HT1080 (cell line): ENCODE results near the gene ZNF280A. TPM values are rescaled to one million over a fixed set of nuclear protein-coding genes. Genes with fewer than 3 reads are reported as not detected.
"Not testable (repeated sequence)": the region's sequence is repeated elsewhere in the genome, so short reads cannot be mapped to it uniquely, and the experiment has no call there.

Experiments
- DNase-seq: peaks from one replicate; pipeline ENCODE4 v3.0.0-alpha.2; 2015; ENCODE audit warnings: low read depth
- total RNA-seq: library from RNA; depleted of rRNA; stranded (reverse); fragments of >200 nt; shearing (Covaris generic); gene quantifications from 2 replicates; pipeline ENCODE4 v1.2.3, GENCODE V29; 2014

ZNF280A gene
- total RNA-seq, 1 experiment from 2014 or later, result 2.6 TPM

DNA sequence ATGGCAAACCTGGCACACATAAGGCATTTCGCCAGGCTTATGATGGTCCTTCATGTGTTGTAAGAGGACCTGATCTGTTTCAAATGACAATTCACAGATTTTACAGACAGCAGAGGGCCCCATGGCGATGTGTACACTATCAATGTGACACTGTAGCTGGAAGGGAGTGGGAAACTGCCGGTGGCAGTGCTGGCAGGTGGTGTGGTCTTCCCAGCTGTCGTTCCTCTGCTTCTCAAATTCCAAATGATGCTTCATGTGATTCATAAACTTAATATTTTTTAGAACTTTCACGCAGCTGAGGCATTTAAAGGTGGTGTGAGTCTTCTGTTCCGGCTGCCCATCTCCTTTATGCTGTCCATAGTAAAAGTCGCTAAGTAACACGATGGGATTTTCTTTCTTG, 5.6 kb downstream of the ZNF280A start:
- not testable (repeated sequence) for DNase-seq

DNA sequence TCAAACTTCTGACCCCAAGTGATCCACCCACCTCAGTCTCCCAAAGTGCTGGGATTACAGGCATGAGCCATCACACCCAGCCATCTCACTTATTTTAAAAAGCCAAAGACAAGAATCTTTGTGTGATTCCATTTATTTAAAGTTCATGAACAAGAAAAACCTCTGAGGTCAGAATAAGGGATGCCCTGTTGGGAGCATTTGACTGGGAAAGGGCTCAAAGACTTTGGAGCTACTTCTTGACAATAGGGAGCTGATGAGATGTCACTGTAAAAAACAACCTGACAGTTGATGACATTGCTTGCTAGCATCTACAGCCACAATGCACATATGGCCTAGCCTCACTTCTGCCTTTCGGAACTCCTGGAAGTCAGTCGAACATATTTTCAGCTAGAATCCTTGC, 6.5 kb downstream of the ZNF280A start:
- no peak for DNase-seq

DNA sequence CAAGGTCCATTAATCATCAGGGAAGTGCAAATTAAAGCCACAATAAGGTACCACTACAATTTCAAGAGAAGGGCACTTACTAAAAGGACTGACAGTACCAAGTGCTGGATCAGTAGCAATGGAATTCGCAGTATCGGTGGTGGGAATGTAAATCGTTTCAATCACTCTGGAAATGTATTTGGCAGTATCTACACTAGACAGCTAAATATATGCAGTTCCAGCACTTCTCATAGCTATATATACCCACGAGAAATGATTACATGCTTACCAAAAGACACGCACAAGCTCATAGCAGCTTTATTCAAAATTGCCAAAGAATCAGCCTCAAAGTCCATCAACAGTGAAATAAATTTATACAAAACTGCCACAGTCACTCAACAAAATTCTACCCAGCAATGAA, 7.1 kb downstream of the ZNF280A start:
- no peak for DNase-seq

DNA sequence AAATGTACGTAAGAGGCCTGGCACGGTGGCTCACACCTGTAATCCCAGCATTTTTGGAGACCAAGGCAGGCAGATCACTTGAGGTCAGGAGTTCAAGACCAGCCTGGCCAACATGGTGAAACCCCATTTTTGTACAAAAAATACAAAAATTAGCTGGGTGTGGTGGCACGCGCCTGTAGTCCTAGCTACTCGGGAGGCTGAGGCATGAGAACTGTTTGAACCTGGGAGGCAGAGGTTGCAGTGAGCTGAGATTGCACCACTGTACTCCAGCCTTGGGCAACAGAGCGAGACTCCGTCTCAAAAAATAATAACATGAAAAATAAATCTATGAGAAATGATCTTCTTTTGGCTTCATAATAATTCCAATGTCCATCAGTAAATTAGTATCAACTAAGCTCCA, 9.2 kb downstream of the ZNF280A start:
- not testable (repeated sequence) for DNase-seq

DNA sequence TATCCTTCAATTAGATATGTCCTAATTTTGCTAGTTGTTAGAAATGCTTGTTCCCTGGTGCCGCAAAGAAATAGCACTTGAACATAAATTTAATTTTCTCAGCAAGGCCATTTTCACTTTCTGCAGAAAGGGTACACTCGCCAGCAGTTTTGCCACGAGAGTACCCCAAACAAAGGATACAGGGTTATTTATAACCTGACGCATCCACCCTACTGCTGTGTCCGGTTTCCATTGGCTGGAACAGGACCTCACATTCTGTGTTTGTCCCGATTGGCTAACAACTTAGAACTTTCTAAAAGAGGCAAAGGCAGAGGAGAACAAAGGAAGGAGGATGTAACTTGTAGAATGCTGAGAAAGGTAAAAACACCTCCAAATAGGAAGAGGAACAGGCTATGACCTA, 10.2 kb downstream of the ZNF280A start:
- not testable (repeated sequence) for DNase-seq

DNA sequence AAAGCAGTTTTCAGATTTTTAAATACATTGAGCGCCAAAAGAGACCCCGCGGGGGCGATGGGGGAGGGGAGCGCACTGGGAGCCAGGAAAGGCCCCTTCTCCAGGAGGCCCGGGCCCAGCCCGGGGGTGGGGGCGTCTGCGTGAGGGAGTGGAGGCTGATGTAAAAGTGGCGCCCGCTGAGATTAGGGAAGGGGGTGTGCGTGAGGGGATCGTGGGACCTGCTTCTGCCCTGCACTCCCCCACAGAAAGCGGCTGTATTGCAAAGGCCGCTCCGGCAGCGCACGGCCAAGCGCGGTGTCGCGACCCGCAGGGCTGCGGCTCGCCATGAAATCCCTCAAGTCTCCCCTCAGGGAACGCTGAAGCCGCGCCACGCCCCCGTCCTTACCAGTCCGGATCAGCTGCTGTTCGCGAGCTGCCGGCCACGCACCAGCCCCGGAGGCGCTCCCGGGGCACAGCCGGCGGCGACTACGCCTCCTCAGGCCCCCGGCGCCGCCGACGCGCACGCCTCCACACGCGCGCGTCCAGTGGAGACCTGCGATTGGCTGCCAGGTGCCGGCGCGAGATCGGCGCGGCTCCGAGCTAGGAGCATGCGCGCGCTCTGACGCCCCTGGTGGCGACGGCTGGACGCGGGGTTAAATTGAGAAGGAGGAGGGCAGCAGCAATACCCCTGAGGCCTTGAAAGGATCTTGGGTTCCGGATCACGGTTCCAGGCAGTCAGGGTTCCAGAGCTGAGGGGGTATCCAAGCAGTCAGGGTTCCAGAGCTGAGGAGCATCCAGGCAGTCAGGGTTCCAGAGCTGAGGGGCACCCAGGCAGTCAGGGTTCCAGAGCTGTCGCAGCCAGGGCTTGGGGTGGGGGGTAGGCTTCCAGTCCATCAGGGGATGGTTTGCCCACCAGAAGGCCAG, 11.5 kb downstream of the ZNF280A start, which contains the start of gene ZNF280B:
Gene ZNF280B, minus strand, starts transcription at position 469 of the 903 bp plus-strand sequence. CDS start 19,344 bp downstream, outside the sequence.
- DNase-seq, result peak; percentile 85

DNA sequence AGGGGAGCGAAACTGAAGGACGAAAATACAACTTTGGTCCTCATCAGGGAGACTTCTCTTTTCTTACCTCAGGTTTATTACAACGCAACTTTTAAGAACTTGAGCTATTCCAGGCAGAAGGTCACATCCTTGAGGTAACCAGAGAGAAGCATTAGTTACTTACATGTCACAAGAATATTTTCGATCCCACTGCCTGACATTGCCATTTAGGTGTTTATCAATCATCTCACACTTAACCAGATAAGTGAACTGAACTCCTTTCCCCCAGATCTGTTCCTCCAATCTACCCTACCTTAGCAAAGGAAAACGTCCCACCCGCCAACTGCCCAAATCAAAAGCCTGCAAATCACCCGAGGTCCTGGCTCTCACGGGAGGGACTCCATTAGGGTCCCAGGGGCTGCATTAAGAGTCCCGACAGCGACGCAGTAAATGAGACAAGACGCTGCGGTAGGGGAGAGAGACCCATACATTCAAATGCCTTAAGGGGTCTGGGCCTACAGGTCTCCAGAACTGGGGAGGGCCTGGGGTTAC, 12.3 kb downstream of the ZNF280A start:
- DNase-seq, result no peak

DNA sequence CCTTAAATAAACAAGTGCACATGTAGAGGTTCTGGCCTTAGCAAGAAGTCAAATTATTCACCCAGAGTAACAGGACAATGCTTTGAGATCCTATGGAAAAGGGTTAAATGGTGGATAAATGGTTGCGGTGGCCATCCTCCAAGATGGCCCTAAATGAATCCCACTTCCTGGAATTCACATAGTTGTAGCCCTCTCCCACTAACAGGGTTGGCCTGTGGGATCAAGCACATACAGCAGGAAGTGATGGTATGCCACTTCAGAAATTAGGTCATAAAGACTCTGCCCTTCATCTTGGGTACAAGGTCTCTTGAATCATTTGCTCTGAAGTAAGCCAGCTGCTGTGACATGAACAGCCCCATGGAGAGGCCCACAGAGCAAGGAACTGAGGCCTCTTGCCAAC, 13.3 kb downstream of the ZNF280A start:
- DNase-seq, result no peak

DNA sequence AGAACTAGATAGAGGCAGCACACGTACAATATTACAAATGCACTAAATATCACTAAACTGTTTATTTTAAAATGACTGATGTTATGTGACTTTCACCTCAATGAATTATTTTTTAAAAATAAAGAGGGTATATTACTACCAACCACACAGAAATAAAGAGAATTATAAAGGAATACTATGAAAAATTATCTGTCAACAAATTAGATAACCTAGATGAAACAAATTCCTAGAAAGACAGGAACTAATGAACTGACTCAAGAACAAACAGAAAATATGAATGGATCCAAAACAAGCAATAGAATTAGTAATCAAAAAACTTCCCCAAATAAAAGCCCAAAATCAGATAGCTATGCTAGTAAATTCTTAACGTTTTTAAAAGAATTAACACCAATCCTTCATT, 21.8 kb downstream of the ZNF280A start:
- no peak for DNase-seq

DNA sequence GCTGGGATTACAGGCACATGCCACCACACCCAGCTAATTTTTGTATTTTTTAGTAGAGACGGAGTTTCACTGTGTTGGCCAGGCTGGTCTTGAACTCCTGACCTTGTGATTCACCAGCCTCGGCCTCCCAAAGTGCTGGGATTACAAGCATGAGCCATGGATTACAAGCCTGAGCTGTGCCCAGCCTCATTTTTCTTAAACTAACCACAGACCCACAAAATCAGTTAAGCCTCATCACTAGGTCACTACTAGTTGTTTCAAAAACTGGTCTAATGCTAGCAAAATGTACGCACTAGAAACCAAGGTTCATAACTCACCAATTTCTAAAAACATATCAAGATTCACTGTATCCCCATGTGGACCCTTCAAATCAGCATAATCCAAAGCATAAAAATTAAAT, 28.5 kb downstream of the ZNF280A start:
- DNase-seq, result not testable (repeated sequence)

DNA sequence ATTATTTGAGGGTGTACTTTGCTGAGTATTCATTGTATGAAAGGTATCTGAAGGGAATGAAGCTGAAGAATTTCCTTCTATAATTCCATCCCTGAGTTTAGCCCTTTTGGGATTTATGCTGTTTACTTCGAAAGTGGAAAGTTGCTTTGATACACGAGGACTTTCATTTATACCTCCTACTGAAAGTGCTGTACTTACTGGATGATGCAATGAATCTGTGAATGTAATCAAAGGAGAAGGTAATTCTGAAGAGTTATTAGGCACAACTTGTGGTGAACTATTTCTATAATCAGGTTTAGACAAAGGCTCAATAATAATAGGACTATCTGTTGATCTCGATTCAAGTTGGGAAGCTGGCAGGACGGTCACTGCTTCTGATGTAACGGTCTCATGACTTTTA, 31.3 kb downstream of the ZNF280A start:
- DNase-seq, result no peak

DNA sequence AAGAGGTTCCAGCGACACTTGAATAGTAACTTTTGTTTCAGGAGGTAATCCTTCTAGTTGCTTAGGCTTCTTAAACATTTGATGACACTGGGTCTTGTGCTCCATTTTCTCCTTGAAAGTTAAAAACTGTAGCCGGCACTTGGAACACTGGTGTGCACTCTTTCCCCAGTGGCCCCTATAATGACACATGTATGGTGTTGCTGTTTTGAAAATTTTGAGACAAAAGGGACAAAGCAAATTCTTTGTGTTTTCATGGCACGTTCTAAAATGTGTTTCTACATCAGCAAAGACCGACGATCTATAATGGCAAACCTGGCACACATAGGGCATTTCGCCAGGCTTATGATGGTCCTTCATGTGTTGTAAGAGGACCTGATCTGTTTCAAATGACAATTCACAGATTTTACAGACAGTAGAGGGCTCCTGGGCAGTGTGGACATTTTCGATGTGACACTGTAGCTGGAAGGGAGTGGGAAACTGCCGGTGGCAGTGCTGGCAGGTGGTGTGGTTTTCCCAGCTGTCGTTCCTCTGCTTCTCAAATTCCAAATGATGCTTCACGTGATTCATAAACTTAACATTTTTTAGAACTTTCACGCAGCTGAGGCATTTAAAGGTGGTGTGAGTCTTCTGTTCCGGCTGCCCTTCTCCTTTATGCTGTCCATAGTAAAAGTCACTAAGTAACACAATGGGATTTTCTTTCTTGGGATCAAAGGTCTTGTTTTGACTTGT, 32.0 kb downstream of the ZNF280A start:
- no peak for DNase-seq

DNA sequence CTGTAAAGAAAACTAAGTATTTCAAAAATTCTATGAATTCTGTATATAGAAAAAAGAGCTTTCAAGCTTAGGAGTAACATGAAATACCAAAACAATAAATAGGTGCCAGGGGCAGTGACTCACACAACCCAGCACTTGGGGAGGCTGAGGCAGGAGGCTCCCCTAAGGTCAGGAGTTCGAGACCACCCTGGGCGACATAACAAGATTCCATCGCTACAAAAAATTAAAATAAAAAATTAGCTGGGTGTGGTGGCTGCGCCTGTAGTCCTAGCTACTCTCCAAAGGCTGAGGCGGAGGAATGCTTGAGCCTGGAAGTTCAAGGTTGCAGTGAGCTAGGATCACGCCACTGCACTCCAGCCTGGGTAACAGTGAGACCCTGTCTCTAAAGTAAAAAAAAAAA, 33.0 kb downstream of the ZNF280A start:
- no peak for DNase-seq

DNA sequence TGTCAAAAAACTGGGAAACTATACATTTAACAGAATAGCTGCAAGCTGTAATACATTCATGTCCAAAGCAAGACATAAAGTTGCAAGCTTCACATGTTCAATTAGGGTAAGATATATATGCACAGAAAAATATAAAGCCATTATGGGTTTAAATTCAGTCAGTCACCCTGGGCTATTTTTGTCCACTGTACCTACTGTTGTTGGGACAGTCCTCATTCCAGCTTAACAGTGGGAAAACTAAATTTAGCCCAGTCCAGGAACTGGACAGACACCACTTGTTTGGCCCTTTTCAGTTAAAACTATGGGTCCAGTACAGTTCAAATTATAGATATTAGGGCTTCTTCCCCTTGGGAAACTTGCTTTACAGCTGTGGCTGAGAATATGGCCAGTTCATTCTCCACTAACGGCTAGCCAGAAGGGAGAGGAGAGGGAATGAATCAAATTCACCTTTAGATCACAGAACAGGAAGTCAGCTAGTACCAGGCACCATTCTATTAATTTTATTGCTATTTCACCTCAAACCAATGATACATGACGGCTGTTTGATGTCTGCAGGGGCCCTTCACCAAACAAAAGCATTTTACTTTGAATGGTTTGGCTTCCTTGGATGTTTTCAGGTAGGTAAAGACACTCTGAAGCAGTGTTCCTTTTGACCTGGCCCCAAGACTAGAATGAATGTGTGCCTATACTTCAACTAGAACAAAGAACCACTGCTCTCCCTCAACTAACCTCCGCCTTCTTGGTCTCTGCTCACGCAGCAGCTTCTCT, 33.8 kb downstream of the ZNF280A start:
- no peak for DNase-seq

DNA sequence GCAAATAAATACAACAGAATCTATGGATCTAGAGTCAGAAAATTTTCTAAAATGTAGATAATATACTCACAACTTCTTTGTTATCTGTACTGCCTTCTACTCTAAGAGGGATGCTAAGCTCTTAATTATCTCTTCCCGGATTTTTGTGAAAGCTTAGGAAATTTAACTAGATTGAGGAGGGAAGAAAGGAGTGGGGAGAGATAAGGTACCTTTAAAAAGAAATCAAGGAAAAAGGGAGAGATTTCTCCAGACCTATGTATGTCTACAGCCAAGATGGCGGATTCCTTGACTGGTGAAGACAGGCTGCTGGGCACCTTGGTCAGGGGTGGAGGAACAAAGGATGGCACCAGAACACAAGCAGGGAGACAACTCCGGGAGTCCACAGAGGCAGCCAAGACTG, 34.5 kb downstream of the ZNF280A start:
- no peak for DNase-seq

DNA sequence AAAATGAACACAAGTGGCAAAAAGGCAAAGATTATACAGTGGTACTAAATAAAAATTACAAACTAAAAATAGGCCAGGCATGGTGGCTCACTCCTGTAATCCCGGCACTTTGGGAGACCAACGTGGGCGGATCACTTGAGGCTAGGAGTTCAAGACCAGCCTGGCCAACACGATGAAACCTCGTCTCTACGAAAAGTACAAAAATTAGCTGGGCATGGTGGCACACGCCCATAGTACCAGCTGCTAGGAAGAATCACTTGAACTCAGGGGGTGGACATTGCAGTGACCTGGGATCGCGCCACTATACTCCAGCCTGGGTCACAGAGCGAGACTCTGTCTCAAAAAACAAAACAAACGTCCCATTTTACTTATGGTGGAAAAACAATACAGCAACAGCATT, 36.0 kb downstream of the ZNF280A start:
- DNase-seq, result no peak

DNA sequence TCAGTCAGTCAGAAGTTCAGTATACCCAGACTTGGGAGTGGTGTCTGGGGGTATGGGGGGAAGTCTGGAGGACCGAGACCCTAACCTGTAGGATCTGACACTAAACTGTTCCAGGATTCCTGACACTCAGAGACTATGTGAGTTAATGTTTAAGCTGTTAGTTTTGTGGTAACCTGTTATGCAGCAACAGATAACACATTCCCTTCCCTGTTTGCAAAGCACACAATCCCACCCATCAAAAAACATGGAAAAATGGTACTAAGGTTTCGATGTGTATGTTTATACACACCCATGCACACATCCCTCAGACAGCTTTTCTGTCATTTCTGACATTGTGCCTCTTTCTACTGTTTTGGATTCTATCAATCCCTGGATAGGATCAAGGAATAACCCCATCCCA, 39.1 kb downstream of the ZNF280A start:
- no peak for DNase-seq

DNA sequence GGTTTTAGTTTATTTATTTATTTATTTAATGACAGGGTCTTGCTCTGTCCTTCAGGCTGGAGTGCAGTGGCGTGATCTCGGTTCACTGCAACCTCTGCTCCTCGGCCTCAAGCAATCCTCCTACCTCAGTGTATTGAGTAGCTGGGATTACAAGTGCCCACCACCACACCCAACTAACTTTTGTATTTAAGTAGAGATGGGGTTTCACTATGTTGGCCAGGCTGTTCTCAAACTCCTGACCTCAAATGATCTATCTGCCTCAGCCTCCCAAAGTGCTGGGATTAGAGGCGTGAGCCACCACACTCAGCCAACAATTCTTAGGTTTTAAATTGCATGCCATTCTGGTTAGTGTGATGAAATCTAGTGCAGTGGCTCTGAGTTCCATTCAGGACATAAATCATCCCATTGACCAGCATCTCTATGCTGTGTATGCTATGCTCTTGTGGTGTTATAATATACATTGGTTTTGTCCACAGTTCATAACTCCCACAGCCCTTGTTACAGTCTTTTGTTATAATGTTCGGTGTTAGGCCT, 40.0 kb downstream of the ZNF280A start:
- no peak for DNase-seq

DNA sequence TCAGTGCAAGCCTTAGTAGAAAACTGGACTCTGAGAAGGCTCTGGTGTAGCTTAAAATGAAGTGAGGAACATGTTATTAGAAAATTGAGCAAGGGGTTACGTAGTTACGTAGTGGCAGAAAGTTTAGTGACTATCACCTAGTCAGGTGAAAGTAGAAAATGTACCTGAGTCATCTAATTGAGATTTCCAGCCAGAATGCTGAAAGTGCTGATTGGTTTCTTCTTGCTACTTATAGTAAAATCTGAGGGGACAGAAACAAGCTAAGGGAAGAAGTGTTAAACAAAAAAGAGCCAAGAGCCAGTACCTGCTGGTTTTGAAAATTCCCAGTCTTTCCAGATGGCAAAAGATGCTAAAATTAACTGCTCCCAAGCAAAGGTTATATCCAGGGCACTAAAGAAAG, 41.0 kb downstream of the ZNF280A start:
- DNase-seq, result no peak

DNA sequence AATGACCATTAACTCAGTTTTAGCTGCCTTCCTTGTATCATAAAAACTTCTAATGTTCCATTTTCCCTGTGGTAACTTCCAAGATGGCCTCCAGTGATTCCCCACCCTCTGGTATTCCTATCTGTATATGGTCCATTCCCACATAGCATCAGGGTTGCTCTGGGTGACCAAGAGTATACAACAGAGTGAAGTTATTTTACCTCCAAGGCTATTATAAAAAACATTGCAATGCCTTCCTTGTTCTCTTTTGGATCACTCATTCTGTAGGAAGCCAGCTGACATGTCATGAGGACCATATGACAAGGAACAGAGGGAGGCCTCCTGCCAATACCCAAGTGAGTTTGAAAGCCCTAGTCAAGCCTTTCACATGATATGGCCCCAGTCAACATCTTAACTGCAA, 41.6 kb downstream of the ZNF280A start:
- no peak for DNase-seq

DNA sequence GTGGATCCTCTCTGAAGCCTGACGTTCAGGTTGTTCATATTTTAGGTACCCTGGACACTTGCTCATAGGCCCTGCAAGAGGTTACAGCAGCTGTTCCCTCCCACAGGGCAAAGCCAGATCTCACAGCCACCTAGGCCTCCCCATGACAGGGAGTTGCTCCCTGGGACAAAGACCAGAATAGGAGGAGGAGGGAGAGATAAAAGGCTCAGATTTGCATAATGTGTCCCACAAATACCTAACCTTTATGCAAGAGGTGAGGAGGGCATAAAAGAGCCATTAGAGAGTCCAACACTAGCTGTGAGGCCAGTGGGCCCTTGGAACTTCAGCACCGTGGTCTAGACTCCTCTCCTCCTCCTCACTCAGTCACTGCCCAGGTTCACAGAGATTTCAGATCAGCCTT, 45.3 kb downstream of the ZNF280A start:
- no peak for DNase-seq
